ENCODE data around the gene LRRC30. TPM values are rescaled to one million over a fixed set of nuclear protein-coding genes. Genes with fewer than 3 reads are reported as not detected.

LRRC30 gene
- total and polyA plus RNA-seq, 2 of the 4 experiments (the other 2 are of a cell fraction) = not detected

- Histone ChIP-seq H2AFZ (replicated peaks; ENCODE audit: low read length, poor library complexity) (no peak overlapping the region), H3K14ac (replicated peaks; ENCODE audit: low read depth, low read length) (no peak overlapping the region), H3K4me2 (ENCODE audit: low read depth, low read length) (no peak overlapping the region), H3K9me3 (ENCODE audit: control insufficient read depth, insufficient read depth, low read length) (no peaks in the 10 kb centered on the region), H2AK5ac (ENCODE audit: low read depth, low read length) (no peak overlapping the region), H2BK15ac (ENCODE audit: low read depth, low read length) (no peak overlapping the region), H2AK9ac (replicated peaks; ENCODE audit: low read depth, low read length, poor library complexity) (no peak overlapping the region), H2BK120ac (ENCODE audit: low read depth, low read length) (no peak overlapping the region), H4K5ac (ENCODE audit: low read depth, low read length) (no peak overlapping the region), H3K27ac (ENCODE audit: insufficient read depth, low read length) (no peak overlapping the region), H3K79me1 (ENCODE audit: low read depth in 1 of 2, low read length in 2 of 2) (no peaks in the 10 kb centered on the region), H2BK5ac (ENCODE audit: low read depth, low read length, poor library complexity, severe bottlenecking) (no peak overlapping the region), H3K36me3 (ENCODE audit: control insufficient read depth, insufficient read depth, low read length) (no peaks in the 10 kb centered on the region), H4K20me1 (ENCODE audit: insufficient read depth, low read length) (no peaks in the 10 kb centered on the region), H3K4me3 (ENCODE audit: insufficient read depth, low read depth, low read length) (no peak overlapping the region), H3K23ac (ENCODE audit: low read depth, low read length) (no peak overlapping the region), H3K27me3 (ENCODE audit: control insufficient read depth, insufficient read depth, low read length) (peaks cover 5% of the 10 kb centered on the region; the same call in 1 of the 2 replicates), H3K18ac (ENCODE audit: low read depth, low read length) (no peak overlapping the region), H4K91ac (ENCODE audit: insufficient read depth, low read depth, low read length) (no peak overlapping the region), H3K56ac (ENCODE audit: extremely low read depth, insufficient read depth, low read length) (no peak overlapping the region), H4K8ac (ENCODE audit: low read depth in 2 of 2, low read length in 2 of 2) (no peak overlapping the region), H3K4ac (ENCODE audit: low read depth, low read length) (no peak overlapping the region), H2BK20ac (ENCODE audit: low read depth, low read length) (no peak overlapping the region), H3K9me1 (ENCODE audit: insufficient read depth, low read length) (no peaks in the 10 kb centered on the region), H3K9ac (ENCODE audit: low read depth, low read length) (no peak overlapping the region), H3K4me1 (ENCODE audit: control insufficient read depth, insufficient read depth, low read length) (no peaks in the 10 kb centered on the region)
- WGBS, 2 experiments (ENCODE audit: extremely low coverage in 2 of 2, insufficient read length in 1 of 2) = no CpG with 5 or more reads among the region's 10 CpGs
- dilution Hi-C loops (cut with HindIII; ENCODE audit: low sequenced_read_pairs, unreplicated experiment) (no loop called here), in situ Hi-C loops (cut with MboI; ENCODE audit: low sequenced_read_pairs) (no loop called here), intact Hi-C loops (cut with micrococcal nuclease) (no loop called here)
- ATAC-seq (ENCODE audit: low read depth) (no peak), DNase-seq (no peak)
- ChIA-PET POLR2A (ENCODE audit: unreplicated experiment) (interaction anchor here (0.6 kb wide), 1 partner anchor 320 kb away, joined by 4 read pairs; no protein-coding TSS in a partner anchor), CTCF (no interaction called here)
- no TSS peak for BruUV-seq (replicated peaks)
- TF ChIP-seq NFE2L2 (IDR thresholded peaks at IDR 0.05; ENCODE audit: low read depth, low read length) (no peak), ELK1 (IDR thresholded peaks at IDR 0.05; ENCODE audit: borderline replicate concordance, low read depth, low read length) (no peak), BHLHE40 (IDR thresholded peaks at IDR 0.05; ENCODE audit: low read depth, low read length) (no peak), CEBPB (IDR thresholded peaks at IDR 0.05; ENCODE audit: low read depth, low read length) (no peak), FOS (IDR thresholded peaks at IDR 0.05; ENCODE audit: low read depth, low read length) (no peak), MAFK (IDR thresholded peaks at IDR 0.05; ENCODE audit: low read depth, low read length) (no peak), CHD1 (IDR thresholded peaks at IDR 0.05; ENCODE audit: low read depth, low read length) (no peak), RCOR1 (IDR thresholded peaks at IDR 0.05; ENCODE audit: insufficient replicate concordance, low read length) (no peak), RFX5 (IDR thresholded peaks at IDR 0.05; ENCODE audit: low read depth, low read length) (no peak), MXI1 (IDR thresholded peaks at IDR 0.05; ENCODE audit: borderline replicate concordance, low read depth, low read length) (no peak), CTCF (conservative IDR thresholded peaks at IDR 0.05; ENCODE audit: low read depth, low read length) (no peak), SMC3 (IDR thresholded peaks at IDR 0.05; ENCODE audit: low read depth, low read length) (no peak), POLR2A (IDR thresholded peaks at IDR 0.05; ENCODE audit: low read depth, low read length) (no peak), RAD21 (IDR thresholded peaks at IDR 0.05; ENCODE audit: low read length) (no peak), MAZ (IDR thresholded peaks at IDR 0.05; ENCODE audit: borderline replicate concordance, low read depth, low read length) (no peak)
- TF ChIP-seq, protein P1, sequence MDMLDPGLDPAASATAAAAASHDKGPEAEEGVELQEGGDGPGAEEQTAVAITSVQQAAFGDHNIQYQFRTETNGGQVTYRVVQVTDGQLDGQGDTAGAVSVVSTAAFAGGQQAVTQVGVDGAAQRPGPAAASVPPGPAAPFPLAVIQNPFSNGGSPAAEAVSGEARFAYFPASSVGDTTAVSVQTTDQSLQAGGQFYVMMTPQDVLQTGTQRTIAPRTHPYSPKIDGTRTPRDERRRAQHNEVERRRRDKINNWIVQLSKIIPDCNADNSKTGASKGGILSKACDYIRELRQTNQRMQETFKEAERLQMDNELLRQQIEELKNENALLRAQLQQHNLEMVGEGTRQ (IDR thresholded peaks at IDR 0.05; ENCODE audit: low read depth, low read length) = no peak
Measured at GRCh38 chr18:7256618-7257425, 25.9 kb downstream of the LRRC30 start.

Measured in IMR-90 (cell line).